Fibroblast of pulmonary artery (primary cell): ENCODE measurements around the gene TMEM129.

Experiments
- DNase-seq: peaks from one replicate; pipeline ENCODE4 v3.0.0-alpha.2; 2010; ENCODE audit warnings: low read depth
- H3K4me3 ChIP-seq: replicated peaks from 2 replicates; pipeline ENCODE4 v1.5.1; 2011; ENCODE audit warnings: low read depth, mild to moderate bottlenecking, control low read depth, low read length, moderate library complexity
- CTCF ChIP-seq: IDR thresholded peaks from 2 replicates; pipeline ENCODE4 v1.5.1; 2011; ENCODE audit warnings: mild to moderate bottlenecking, control low read depth, low read length, inconsistent platforms; ENCODE audit errors: missing control alignments

TMEM129 gene

GRCh38 chr4:1753294-1753696 lies 32.2 kb upstream of the TMEM129 start:
- TF ChIP-seq CTCF: no peak
- DNase-seq: no peak
- H3K4me3 ChIP-seq: no peak overlapping the region

DNA sequence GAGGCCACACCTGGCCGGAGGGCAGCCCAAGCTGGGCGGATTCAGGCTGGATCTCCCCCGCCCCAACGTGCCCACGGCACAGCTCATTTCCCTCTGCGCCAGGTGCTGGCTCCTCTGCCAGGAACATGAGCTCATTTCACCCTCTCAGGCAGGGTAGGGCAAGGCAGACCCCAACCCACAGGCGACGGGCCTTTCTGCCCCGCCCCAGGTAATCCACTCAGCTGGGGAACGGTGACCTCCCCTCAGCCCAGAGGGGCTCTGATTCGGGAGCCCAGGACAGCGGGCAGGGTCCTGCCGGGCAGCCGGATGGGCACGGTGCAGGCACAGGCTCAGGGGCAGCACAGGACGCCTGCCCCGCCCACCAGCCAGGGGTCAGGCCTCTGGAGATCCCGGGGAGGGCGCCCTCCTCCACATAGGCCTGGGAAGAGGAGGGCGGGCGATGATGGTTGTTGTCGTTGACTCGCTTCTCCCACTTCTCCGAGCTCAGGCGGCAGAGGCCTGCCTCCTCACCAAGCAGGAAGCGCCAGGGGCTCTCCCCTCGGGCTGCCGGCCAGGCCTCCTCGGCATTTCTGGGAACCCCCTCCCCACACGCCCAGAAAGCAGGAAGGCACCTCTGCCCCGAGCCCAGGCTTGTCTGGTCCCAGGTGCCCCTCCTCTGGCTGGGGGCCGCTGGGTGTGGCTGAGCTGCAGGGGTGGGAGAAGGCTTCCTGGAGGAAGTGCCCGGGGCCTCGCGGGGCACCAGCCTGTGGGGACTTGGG lies 31.3 kb upstream of the TMEM129 start:
- DNase-seq: peak; percentile 27
- no peak for TF ChIP-seq CTCF
- H3K4me3 ChIP-seq: no peak overlapping the region

- no peak overlapping the region for H3K4me3 ChIP-seq
- TF ChIP-seq CTCF: no peak
- no peak for DNase-seq
Observed at GRCh38 chr4:1751919-1752283, 30.8 kb upstream of the TMEM129 start.

GRCh38 chr4:1751155-1751918 lies 30.2 kb upstream of the TMEM129 start:
- DNase-seq: no peak
- no peak for TF ChIP-seq CTCF
- H3K4me3 ChIP-seq: no peak overlapping the region

DNA sequence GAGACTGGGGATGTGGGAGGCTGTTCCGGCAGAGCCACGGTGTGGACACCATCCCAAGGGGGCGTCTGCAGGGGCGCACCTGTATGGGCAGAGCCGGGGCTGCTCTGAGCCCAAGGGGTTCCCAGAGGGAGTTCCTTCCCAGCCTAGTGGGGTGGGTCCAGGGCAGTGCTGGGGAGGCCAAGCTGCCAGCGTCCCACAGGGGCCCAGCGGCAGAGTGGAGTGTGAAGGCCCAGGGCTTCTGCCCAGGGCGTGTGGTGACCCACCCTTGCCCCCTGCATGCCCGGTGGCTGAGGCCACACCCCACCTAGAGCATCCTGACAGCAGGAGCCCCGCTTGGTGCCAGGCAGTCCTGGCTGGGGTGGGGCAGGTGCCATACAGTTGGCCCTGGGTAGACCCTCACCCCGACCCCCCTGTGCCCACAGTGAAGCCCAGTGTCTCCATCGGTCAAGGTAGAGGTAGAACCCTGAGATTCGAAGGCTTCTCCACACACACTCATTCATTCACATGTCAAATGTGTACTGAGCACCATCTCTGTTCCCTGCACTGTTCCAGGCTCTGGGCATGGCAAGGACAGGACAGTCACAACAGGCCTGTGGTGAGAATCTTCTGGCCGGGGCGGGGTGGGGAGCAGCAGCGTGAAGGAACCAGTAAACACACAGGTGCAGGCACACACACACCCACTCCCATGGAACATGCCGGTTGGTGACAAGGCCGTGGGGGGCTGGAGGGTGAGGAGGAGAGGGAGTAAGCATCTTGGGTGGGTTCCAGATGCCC lies 29.4 kb upstream of the TMEM129 start:
- no peak for TF ChIP-seq CTCF
- no peak overlapping the region for H3K4me3 ChIP-seq

DNA sequence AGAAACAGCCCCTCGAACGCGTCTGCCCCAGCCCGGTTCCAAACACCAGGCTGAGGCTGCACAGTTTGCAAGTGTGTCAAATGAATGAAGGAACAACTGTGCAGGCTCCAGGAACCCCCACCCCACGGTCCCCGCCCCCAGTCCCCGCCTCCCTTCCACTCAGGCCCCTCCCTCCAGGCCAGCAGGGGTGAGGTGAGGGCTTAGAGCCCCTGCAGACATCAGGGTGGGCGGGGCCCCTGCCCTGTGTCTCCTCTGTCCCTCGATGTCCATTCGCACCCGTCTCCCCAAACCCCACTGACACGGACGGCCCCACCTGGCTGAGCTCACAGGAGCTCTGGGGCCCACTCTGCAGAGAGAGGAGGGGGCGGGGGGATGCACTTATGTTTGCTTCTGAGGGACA lies 28.7 kb upstream of the TMEM129 start:
- DNase-seq: no peak
- TF ChIP-seq CTCF: no peak
- H3K4me3 ChIP-seq: no peak overlapping the region

More for the DNA sequence above, 29.4 kb upstream of the TMEM129 start:
- DNase-seq: no peak
